Lower lobe of right lung (tissue), 2 donors: ENCODE results near the gene CFL1. TPM values are rescaled to one million over a fixed set of nuclear protein-coding genes. Genes with fewer than 3 reads are reported as not detected.
A peak's percentile ranks its signal among the peaks of the same experiment; 100 is the strongest.

Experiments
- ATAC-seq, 2 donors: fragments of 200-7000 bp; cut with Tn5 transposase; one replicate each; pipeline ENCODE4 v1.9.1; 2020 to 2022; ENCODE audit warnings: mild to moderate bottlenecking in 2 of 2, moderate library complexity in 2 of 2
- DNase-seq: peaks from one replicate; pipeline ENCODE4 v3.0.0-alpha.2; 2020
- H3K27ac ChIP-seq: fragments of 200-600 bp; one replicate; pipeline ENCODE4 v1.8.0; 2022
- H3K27me3 ChIP-seq: fragments of 200-600 bp; one replicate; pipeline ENCODE4 v1.8.0; 2022; ENCODE audit warnings: low read depth
- H3K36me3 ChIP-seq: fragments of 200-600 bp; one replicate; pipeline ENCODE4 v1.8.0; 2022; ENCODE audit warnings: mild to moderate bottlenecking
- H3K4me1 ChIP-seq: fragments of 200-600 bp; one replicate; pipeline ENCODE4 v1.8.0; 2022
- H3K4me3 ChIP-seq: fragments of 200-600 bp; one replicate; pipeline ENCODE4 v1.8.0; 2022; ENCODE audit warnings: mild to moderate bottlenecking
- H3K9me3 ChIP-seq: fragments of 200-600 bp; one replicate; pipeline ENCODE4 v1.8.0; 2022
- intact Hi-C: fragments of 100-400 bp; cut with DNase I; formaldehyde crosslinking; loops from one replicate; pipeline ENCODE4 v1.11.0; 2022
- total RNA-seq: library from RNA; stranded (reverse); fragmentation: NEBNext Ultra II Directional; extraction: Animal tissue kit (Norgen Biotek cat#: 25700); gene quantifications from one replicate; pipeline ENCODE4 v1.2.1, GENCODE V29; 2021
- TF ChIP-seq, protein P1 (sequence below): fragments of 200-600 bp; IDR thresholded peaks from one replicate; pipeline ENCODE4 v1.8.0; 2022; ENCODE audit warnings: antibody characterized with exemption, mild to moderate bottlenecking
- donor health status: DM: no; HTN: yes; CAD: no; lungs with severe emphysema.

CFL1 gene
- total RNA-seq, 1 donor from 2014 or later, result 647 TPM

DNA sequence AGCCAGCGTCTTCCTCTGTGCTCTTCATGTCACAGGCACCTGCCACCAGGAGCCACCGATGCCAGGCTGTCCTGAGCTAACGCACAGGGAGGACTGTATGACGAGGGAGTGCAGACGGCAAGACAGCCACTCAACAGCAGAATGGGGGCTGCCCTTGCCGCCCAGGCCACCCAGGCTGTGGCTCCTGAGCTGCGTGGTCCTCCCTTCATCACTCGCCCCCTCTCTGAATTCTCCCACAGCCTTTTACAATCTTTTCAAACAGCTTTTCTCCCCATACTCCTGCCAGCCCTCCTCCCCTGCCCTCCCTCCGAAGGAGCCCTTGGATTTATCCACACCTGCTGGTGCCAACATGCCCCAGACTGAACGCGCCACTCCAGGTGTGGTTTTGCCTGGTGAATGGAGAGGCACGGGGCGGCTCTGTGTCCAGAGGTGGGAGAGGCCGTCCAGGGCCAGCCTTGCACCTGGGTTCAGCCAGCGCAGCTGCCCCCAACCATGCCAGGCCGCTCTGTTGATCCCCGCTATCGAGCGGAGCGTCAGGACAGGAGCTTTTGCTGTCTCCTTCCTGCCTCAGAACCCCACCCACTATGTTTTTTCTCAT, 49.1 kb downstream of the CFL1 start:
- intact Hi-C loops, result no loop called here
- Histone ChIP-seq H3K4me3 (no peak overlapping the region), H3K9me3 (no peaks in the 10 kb centered on the region), H3K36me3 (no peaks in the 10 kb centered on the region), H3K27ac (no peak overlapping the region), H3K27me3 (peaks cover 19% of the 10 kb centered on the region), H3K4me1 (peaks cover 6% of the 10 kb centered on the region)
- no peak for ATAC-seq
- TF ChIP-seq, protein P1, sequence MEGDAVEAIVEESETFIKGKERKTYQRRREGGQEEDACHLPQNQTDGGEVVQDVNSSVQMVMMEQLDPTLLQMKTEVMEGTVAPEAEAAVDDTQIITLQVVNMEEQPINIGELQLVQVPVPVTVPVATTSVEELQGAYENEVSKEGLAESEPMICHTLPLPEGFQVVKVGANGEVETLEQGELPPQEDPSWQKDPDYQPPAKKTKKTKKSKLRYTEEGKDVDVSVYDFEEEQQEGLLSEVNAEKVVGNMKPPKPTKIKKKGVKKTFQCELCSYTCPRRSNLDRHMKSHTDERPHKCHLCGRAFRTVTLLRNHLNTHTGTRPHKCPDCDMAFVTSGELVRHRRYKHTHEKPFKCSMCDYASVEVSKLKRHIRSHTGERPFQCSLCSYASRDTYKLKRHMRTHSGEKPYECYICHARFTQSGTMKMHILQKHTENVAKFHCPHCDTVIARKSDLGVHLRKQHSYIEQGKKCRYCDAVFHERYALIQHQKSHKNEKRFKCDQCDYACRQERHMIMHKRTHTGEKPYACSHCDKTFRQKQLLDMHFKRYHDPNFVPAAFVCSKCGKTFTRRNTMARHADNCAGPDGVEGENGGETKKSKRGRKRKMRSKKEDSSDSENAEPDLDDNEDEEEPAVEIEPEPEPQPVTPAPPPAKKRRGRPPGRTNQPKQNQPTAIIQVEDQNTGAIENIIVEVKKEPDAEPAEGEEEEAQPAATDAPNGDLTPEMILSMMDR, result no peak
- peak; percentile 41 for DNase-seq

DNA sequence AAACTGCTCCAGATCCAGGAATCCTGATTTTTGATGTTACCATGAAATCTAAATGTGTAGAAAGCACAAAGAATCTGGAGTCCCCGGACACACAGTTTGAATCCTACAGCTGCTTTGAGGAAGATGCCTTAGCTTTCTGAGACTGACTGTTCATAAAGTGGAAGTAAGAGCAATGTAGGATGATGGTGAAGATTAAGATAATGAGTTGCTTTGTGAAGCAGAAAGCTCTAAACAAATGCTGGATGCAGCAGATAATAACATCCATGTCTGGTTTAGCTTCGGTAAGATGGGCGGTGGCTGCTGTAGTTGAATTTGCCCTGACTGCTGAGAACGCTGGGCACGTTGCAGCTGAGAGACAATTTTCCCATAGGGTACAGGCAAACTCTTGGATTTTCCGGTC, 51.0 kb downstream of the CFL1 start:
- Histone ChIP-seq H3K9me3 (no peaks in the 10 kb centered on the region), H3K4me3 (no peak overlapping the region), H3K36me3 (no peaks in the 10 kb centered on the region), H3K27me3 (peaks cover 34% of the 10 kb centered on the region), H3K4me1 (peaks cover 14% of the 10 kb centered on the region), H3K27ac (no peak overlapping the region)
- TF ChIP-seq, protein P1, result no peak
- DNase-seq (no peak), ATAC-seq (no peak)
- intact Hi-C loops, result no loop called here

Other genes with a start within 250 kb of the CFL1 start
- gene MAP3K11, start 244.0 kb downstream of the CFL1 start, total RNA-seq, result 113 TPM
- 32.4 TPM for gene PCNX3, start 242.4 kb downstream of the CFL1 start, total RNA-seq
- 102 TPM for gene SIPA1, start 220.1 kb downstream of the CFL1 start, total RNA-seq
- 68.9 TPM for gene RELA, start 195.3 kb downstream of the CFL1 start, total RNA-seq
- 82.6 TPM for gene KAT5, start 145.9 kb downstream of the CFL1 start, total RNA-seq
- gene RNASEH2C, start 137.4 kb downstream of the CFL1 start, total RNA-seq, result 44.4 TPM
- 46.3 TPM for gene AP5B1, start 77.2 kb downstream of the CFL1 start, total RNA-seq
- gene OVOL1, start 71.1 kb downstream of the CFL1 start, total RNA-seq, result 0.89 TPM
- 0.47 TPM for gene SNX32, start 24.2 kb downstream of the CFL1 start, total RNA-seq
- gene MUS81, start 2.3 kb upstream of the CFL1 start, total RNA-seq, result 52.8 TPM
- gene EFEMP2, start 14.6 kb upstream of the CFL1 start, total RNA-seq, result 53.9 TPM
- 20.6 TPM for gene CTSW, start 21.7 kb upstream of the CFL1 start, total RNA-seq
- gene FIBP, start 30.3 kb upstream of the CFL1 start, total RNA-seq, result 44.0 TPM
- 28.6 TPM for gene CCDC85B, start 32.5 kb upstream of the CFL1 start, total RNA-seq
- 2.2 TPM for gene FOSL1, start 42.2 kb upstream of the CFL1 start, total RNA-seq
- gene C11orf68, start 60.9 kb upstream of the CFL1 start, total RNA-seq, result 36.5 TPM
- gene DRAP1, start 61.2 kb upstream of the CFL1 start, total RNA-seq, result 63.3 TPM
- not detected for gene TSGA10IP, start 87.3 kb upstream of the CFL1 start, total RNA-seq
- gene SART1, start 103.6 kb upstream of the CFL1 start, total RNA-seq, result 51.0 TPM
- 29.0 TPM for gene EIF1AD, start 144.0 kb upstream of the CFL1 start, total RNA-seq
- 156 TPM for gene BANF1, start 144.3 kb upstream of the CFL1 start, total RNA-seq
- gene CST6, start 153.8 kb upstream of the CFL1 start, total RNA-seq, result 11.0 TPM
- gene CATSPER1, start 168.3 kb upstream of the CFL1 start, total RNA-seq, result 3.6 TPM
- gene GAL3ST3, start 191.0 kb upstream of the CFL1 start, total RNA-seq, result not detected
- gene SF3B2, start 194.2 kb upstream of the CFL1 start, total RNA-seq, result 145 TPM
- 50.8 TPM for gene PACS1, start 212.1 kb upstream of the CFL1 start, total RNA-seq